T-helper 17 cell (primary cell): Measurements from ENCODE around the gene FBXW7. TPM values are rescaled to one million over a fixed set of nuclear protein-coding genes. Genes with fewer than 3 reads are reported as not detected.

ENCODE experiments used
- ATAC-seq: fragments of 150-1000 bp; cut with Tn5 transposase; 2 replicates; pipeline ENCODE4 v1.10.0; 2021; ENCODE audit warnings: mild to moderate bottlenecking, moderate library complexity
- DNase-seq, 3 donors: peaks; one replicate each; pipeline versions ENCODE4 v3.0.0 to v3.0.0-alpha.2; 2020 to 2021
- H3K9me3 ChIP-seq: one replicate; pipeline ENCODE4 v1.7.0; 2013; ENCODE audit warnings: low read length, mild to moderate bottlenecking; ENCODE audit not compliant: control insufficient read depth, poor library complexity, severe bottlenecking
- H3K27ac Mint-ChIP-seq: one replicate; pipeline ENCODE4 v1.8.0; 2022; ENCODE audit warnings: mild to moderate bottlenecking, moderate library complexity, mixed read lengths
- H3K27me3 Mint-ChIP-seq: one replicate; pipeline ENCODE4 v1.8.0; 2022; ENCODE audit warnings: mixed read lengths
- H3K36me3 Mint-ChIP-seq: one replicate; pipeline ENCODE4 v1.8.0; 2022; ENCODE audit warnings: low read depth, mixed read lengths
- H3K4me1 Mint-ChIP-seq: one replicate; pipeline ENCODE4 v1.8.0; 2022; ENCODE audit warnings: mild to moderate bottlenecking, mixed read lengths
- H3K4me3 Mint-ChIP-seq: one replicate; pipeline ENCODE4 v1.8.0; 2022; ENCODE audit warnings: mild to moderate bottlenecking, moderate library complexity, mixed read lengths
- total RNA-seq, 4 donors: library from RNA in 2 of 4; stranded (reverse) in 2 of 4; gene quantifications; one replicate each; pipeline ENCODE4 v1.2.3 and lab custom pipeline; 2022 to 2026

The FBXW7 gene
- total RNA-seq, 2 donors from 2014 or later: 102 to 125 TPM

GRCh38 chr4:152380185-152380584 is 155.7 kb downstream of the FBXW7 start:
- DNase-seq: no peak
- H3K4me1 Mint-ChIP-seq: peaks cover 6% of the 10 kb centered on the region
- no peak for ATAC-seq
- no peak overlapping the region for H3K4me3 Mint-ChIP-seq
- no peaks in the 10 kb centered on the region for H3K27me3 Mint-ChIP-seq
- H3K9me3 ChIP-seq: no peaks in the 10 kb centered on the region
- no peak overlapping the region for H3K27ac Mint-ChIP-seq
- H3K36me3 Mint-ChIP-seq: no peaks in the 10 kb centered on the region

- H3K9me3 ChIP-seq: no peaks in the 10 kb centered on the region
- no peaks in the 10 kb centered on the region for H3K27me3 Mint-ChIP-seq
- H3K4me1 Mint-ChIP-seq: peaks cover 6% of the 10 kb centered on the region
- no peak overlapping the region for H3K4me3 Mint-ChIP-seq
- H3K36me3 Mint-ChIP-seq: no peaks in the 10 kb centered on the region
- peak overlapping the region; percentile 8 for H3K27ac Mint-ChIP-seq
- DNase-seq: no peak
- ATAC-seq: no peak
Observed at GRCh38 chr4:152374606-152375285, 161.1 kb downstream of the FBXW7 start.

DNA sequence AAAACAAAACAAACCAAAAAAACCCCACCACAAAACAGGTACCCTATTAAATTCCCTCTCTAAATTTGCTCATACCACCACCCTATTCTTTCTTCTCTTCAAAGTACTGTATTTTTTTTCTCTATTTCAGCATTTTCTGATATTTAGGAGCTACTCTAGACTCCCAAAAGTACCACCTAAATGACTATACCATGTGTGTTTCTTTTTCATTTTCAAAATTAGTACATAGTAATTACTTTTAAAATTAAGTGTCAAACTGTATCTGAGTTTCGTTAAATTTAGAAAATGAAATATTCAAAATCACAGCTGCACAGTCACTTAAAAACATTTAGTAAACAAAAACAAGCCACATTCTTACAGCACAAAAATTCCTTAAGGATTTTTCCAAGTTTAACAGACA is 161.7 kb downstream of the FBXW7 start:
- Mint-ChIP-seq H3K27ac (peak overlapping the region; percentile 8), H3K4me1 (peaks cover 11% of the 10 kb centered on the region)

GRCh38 chr4:152372444-152372843 is 163.4 kb downstream of the FBXW7 start:
- no peaks in the 10 kb centered on the region for H3K9me3 ChIP-seq
- no peak overlapping the region for H3K27ac Mint-ChIP-seq

More for the DNA sequence above, 161.7 kb downstream of the FBXW7 start:
- H3K27me3 Mint-ChIP-seq: no peaks in the 10 kb centered on the region
- H3K4me3 Mint-ChIP-seq: no peak overlapping the region
- no peaks in the 10 kb centered on the region for H3K9me3 ChIP-seq
- ATAC-seq (no peak), DNase-seq (no peak)
- no peaks in the 10 kb centered on the region for H3K36me3 Mint-ChIP-seq

GRCh38 chr4:152369902-152370295 is 166.0 kb downstream of the FBXW7 start:
- Mint-ChIP-seq H3K4me3 (no peak overlapping the region), H3K36me3 (peaks cover 4% of the 10 kb centered on the region), H3K27ac (peak overlapping the region; percentile 54), H3K27me3 (no peaks in the 10 kb centered on the region), H3K4me1 (peaks cover 18% of the 10 kb centered on the region)
- no peaks in the 10 kb centered on the region for H3K9me3 ChIP-seq
- no peak for ATAC-seq
- DNase-seq: no peak

More at GRCh38 chr4:152372444-152372843, 163.4 kb downstream of the FBXW7 start:
- Mint-ChIP-seq H3K27me3 (no peaks in the 10 kb centered on the region), H3K4me1 (peaks cover 12% of the 10 kb centered on the region), H3K36me3 (no peaks in the 10 kb centered on the region), H3K4me3 (no peak overlapping the region)
- ATAC-seq: no peak
- DNase-seq: no peak

DNA sequence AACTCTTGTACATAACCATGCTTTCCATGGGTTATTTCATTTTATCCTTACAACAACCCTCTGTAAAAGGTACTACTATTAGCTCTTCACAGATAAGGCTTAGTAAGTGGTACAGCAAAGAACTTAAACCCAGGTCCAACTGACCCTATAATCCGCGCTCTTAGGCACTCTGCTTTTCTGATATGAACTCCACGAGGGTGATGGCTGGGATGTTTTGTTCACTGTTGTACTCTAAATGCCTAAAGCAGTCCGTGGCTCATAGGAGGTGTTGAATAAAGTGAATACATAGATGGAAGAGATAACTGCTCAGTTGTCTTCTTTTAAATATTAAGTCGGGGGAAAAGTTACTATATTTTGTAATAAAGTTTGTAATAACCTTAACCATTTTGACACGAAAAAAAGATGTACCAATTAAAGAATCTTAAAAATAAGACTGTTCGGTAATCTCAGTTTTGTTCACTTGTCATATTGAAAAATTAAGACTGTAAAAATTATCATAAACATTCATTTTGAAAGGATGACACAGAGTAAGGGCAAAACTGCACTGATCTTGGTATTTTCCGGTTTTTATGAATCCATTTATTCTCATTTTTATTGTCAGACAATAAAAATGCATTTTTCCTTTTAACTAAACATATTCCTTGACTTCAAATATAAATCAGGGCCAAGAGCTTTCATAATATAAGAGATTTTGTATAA is 166.5 kb downstream of the FBXW7 start:
- no peak for ATAC-seq
- Mint-ChIP-seq H3K4me1 (peaks cover 16% of the 10 kb centered on the region), H3K36me3 (peaks cover 5% of the 10 kb centered on the region), H3K27ac (peak overlapping the region; percentile 54), H3K27me3 (no peaks in the 10 kb centered on the region), H3K4me3 (no peak overlapping the region)
- no peaks in the 10 kb centered on the region for H3K9me3 ChIP-seq
- no peak for DNase-seq

GRCh38 chr4:152368001-152368400 is 167.9 kb downstream of the FBXW7 start:
- no peaks in the 10 kb centered on the region for H3K27me3 Mint-ChIP-seq
- DNase-seq: no peak
- no peak overlapping the region for H3K27ac Mint-ChIP-seq
- ATAC-seq: no peak
- H3K4me1 Mint-ChIP-seq: peaks cover 18% of the 10 kb centered on the region
- no peaks in the 10 kb centered on the region for H3K9me3 ChIP-seq
- H3K4me3 Mint-ChIP-seq: no peak overlapping the region
- peaks cover 5% of the 10 kb centered on the region for H3K36me3 Mint-ChIP-seq

DNA sequence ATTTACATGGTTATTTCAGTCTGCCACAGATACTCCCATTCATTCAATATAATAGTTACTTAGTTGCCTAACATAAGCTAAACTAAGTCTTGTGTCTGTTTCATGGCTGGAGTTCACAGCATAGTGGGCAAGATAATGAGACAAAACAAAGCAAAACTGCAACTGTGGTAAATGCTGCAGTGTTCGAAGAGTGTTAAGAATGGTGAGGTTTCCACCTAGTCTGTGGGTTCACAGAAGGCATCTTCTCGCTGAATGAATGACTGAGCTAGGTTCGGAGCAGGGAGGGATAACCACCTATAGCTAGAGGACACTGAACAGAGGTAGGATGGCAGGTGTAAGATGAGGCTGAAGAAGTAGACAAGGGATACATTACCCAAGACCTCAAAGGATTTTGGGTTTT is 171.0 kb downstream of the FBXW7 start:
- peaks cover 17% of the 10 kb centered on the region for H3K4me1 Mint-ChIP-seq
- no peak overlapping the region for H3K27ac Mint-ChIP-seq
- DNase-seq: no peak
- no peaks in the 10 kb centered on the region for H3K9me3 ChIP-seq
- no peaks in the 10 kb centered on the region for H3K27me3 Mint-ChIP-seq
- peaks cover 5% of the 10 kb centered on the region for H3K36me3 Mint-ChIP-seq
- ATAC-seq: no peak
- no peak overlapping the region for H3K4me3 Mint-ChIP-seq

- peaks cover 5% of the 10 kb centered on the region for H3K36me3 Mint-ChIP-seq
- H3K4me1 Mint-ChIP-seq: peaks cover 14% of the 10 kb centered on the region
- no peak for ATAC-seq
- no peaks in the 10 kb centered on the region for H3K9me3 ChIP-seq
- DNase-seq: no peak
- H3K27ac Mint-ChIP-seq: no peak overlapping the region
- H3K4me3 Mint-ChIP-seq: no peak overlapping the region
- no peaks in the 10 kb centered on the region for H3K27me3 Mint-ChIP-seq
Observed at GRCh38 chr4:152364383-152364782, 171.5 kb downstream of the FBXW7 start.

GRCh38 chr4:152363904-152364303 is 172.0 kb downstream of the FBXW7 start:
- Mint-ChIP-seq H3K4me3 (no peak overlapping the region), H3K36me3 (peaks cover 5% of the 10 kb centered on the region), H3K4me1 (peaks cover 11% of the 10 kb centered on the region), H3K27me3 (no peaks in the 10 kb centered on the region), H3K27ac (no peak overlapping the region)
- ATAC-seq (no peak), DNase-seq (no peak)
- no peaks in the 10 kb centered on the region for H3K9me3 ChIP-seq

- ATAC-seq: no peak
- H3K27ac Mint-ChIP-seq: peak overlapping the region; percentile 34
- H3K4me3 Mint-ChIP-seq: no peak overlapping the region
- peaks cover 5% of the 10 kb centered on the region for H3K36me3 Mint-ChIP-seq
- H3K27me3 Mint-ChIP-seq: no peaks in the 10 kb centered on the region
- H3K9me3 ChIP-seq: no peaks in the 10 kb centered on the region
- H3K4me1 Mint-ChIP-seq: peaks cover 10% of the 10 kb centered on the region
- DNase-seq: no peak
Observed at GRCh38 chr4:152363086-152363485, 172.8 kb downstream of the FBXW7 start.

GRCh38 chr4:152360045-152360410 is 175.9 kb downstream of the FBXW7 start:
- DNase-seq (no peak), ATAC-seq (no peak)
- H3K9me3 ChIP-seq: no peaks in the 10 kb centered on the region
- Mint-ChIP-seq H3K27me3 (no peaks in the 10 kb centered on the region), H3K4me3 (no peak overlapping the region), H3K36me3 (peaks cover 2% of the 10 kb centered on the region), H3K4me1 (peaks cover 4% of the 10 kb centered on the region), H3K27ac (no peak overlapping the region)

GRCh38 chr4:152359208-152360044 is 176.5 kb downstream of the FBXW7 start:
- Mint-ChIP-seq H3K4me1 (peaks cover 2% of the 10 kb centered on the region), H3K4me3 (peak overlapping the region; percentile 13), H3K27me3 (no peaks in the 10 kb centered on the region), H3K27ac (peak overlapping the region; percentile 61), H3K36me3 (no peaks in the 10 kb centered on the region)
- no peak for DNase-seq
- no peaks in the 10 kb centered on the region for H3K9me3 ChIP-seq
- no peak for ATAC-seq
